Measurements from ENCODE around the gene KRT9.

- TF ChIP-seq POLR2A (IDR thresholded peaks at IDR 0.05) (no peak), CTCF (IDR thresholded peaks at IDR 0.05) (no peak), POLR2AphosphoS5 (IDR thresholded peaks at IDR 0.05) (no peak)
Measured at GRCh38 chr17:41523225-41523593, 48.6 kb downstream of the KRT9 start.
